HG03095 (cell line): ENCODE results near the gene DCLK1.

ENCODE experiments used
- ATAC-seq: cut with Tn5 transposase; IDR thresholded peaks from one replicate; pipeline ENCODE4 v1.9.1; 2021; ENCODE audit warnings: moderate library complexity; ENCODE audit not compliant: unreplicated experiment

DCLK1 gene

GRCh38 chr13:35874704-35875103 is 256.5 kb downstream of the DCLK1 start:
- no peak for ATAC-seq

- no peak for ATAC-seq
These were observed 258.8 kb downstream of the DCLK1 start for GRCh38 chr13:35872369-35872768.

GRCh38 chr13:35871561-35871960 is 259.6 kb downstream of the DCLK1 start:
- ATAC-seq: no peak

- ATAC-seq: no peak
These were observed 264.4 kb downstream of the DCLK1 start for GRCh38 chr13:35866801-35867200.

- no peak for ATAC-seq
These were observed 265.6 kb downstream of the DCLK1 start for GRCh38 chr13:35865341-35866240.

GRCh38 chr13:35860661-35861060 is 270.5 kb downstream of the DCLK1 start:
- no peak for ATAC-seq

- no peak for ATAC-seq
These were observed 271.2 kb downstream of the DCLK1 start for GRCh38 chr13:35859981-35860380.

- no peak for ATAC-seq
These were observed 272.5 kb downstream of the DCLK1 start for GRCh38 chr13:35858665-35859064.

GRCh38 chr13:35857769-35858168 is 273.4 kb downstream of the DCLK1 start:
- ATAC-seq: no peak

GRCh38 chr13:35856721-35857364 is 274.3 kb downstream of the DCLK1 start:
- no peak for ATAC-seq

GRCh38 chr13:35856084-35856483 is 275.1 kb downstream of the DCLK1 start:
- no peak for ATAC-seq

- no peak for ATAC-seq
These were observed 275.6 kb downstream of the DCLK1 start for GRCh38 chr13:35855531-35856019.

GRCh38 chr13:35854286-35854685 is 276.9 kb downstream of the DCLK1 start:
- no peak for ATAC-seq

- no peak for ATAC-seq
These were observed 279.3 kb downstream of the DCLK1 start for GRCh38 chr13:35851881-35852280.

- ATAC-seq: no peak
These were observed 279.8 kb downstream of the DCLK1 start for GRCh38 chr13:35851356-35851755.

GRCh38 chr13:35850569-35850968 is 280.6 kb downstream of the DCLK1 start:
- ATAC-seq: no peak

- no peak for ATAC-seq
These were observed 281.9 kb downstream of the DCLK1 start for GRCh38 chr13:35849256-35849644.

- no peak for ATAC-seq
These were observed 282.6 kb downstream of the DCLK1 start for GRCh38 chr13:35848336-35849255.

- no peak for ATAC-seq
These were observed 287.9 kb downstream of the DCLK1 start for GRCh38 chr13:35843272-35843671.

- no peak for ATAC-seq
These were observed 290.1 kb downstream of the DCLK1 start for GRCh38 chr13:35841060-35841521.

- ATAC-seq: no peak
These were observed 291.4 kb downstream of the DCLK1 start for GRCh38 chr13:35839806-35840205.
